Adrenal gland (tissue), 12 donors: ENCODE data around the gene CLCNKB. TPM values are rescaled to one million over a fixed set of nuclear protein-coding genes. Genes with fewer than 3 reads are reported as not detected.

Source experiments
- DNase-seq, 7 donors: peaks; one replicate each; pipeline ENCODE4 v3.0.0-alpha.2; 2019 to 2020
- H3K27ac ChIP-seq, 5 donors: fragments of 200-600 bp; sonication (generic) in 4 of 5; 1 replicate in 3 of 5; 2 replicates in 2 of 5; pipeline versions ENCODE4 v1.5.1 to v1.8.0; 2016 to 2020; ENCODE audit warnings: mild to moderate bottlenecking in 1 of 5
- H3K27me3 ChIP-seq: fragments of 200-600 bp; 2 replicates; pipeline ENCODE4 v1.8.0; 2021
- H3K36me3 ChIP-seq, 2 donors: fragments of 200-600 bp; replicated peaks in 1 of 2; 1 replicate in 1 of 2; 2 replicates in 1 of 2; pipeline versions ENCODE4 v1.5.1 to v1.8.0; 2018 to 2022
- H3K4me1 ChIP-seq, 2 donors: fragments of 200-600 bp; replicated peaks in 1 of 2; 1 replicate in 1 of 2; 2 replicates in 1 of 2; pipeline versions ENCODE4 v1.5.1 to v1.8.0; 2018 to 2021
- H3K4me3 ChIP-seq, 4 donors: fragments of 200-600 bp; sonication (generic) in 3 of 4; one replicate each; pipeline ENCODE4 v1.5.1; 2016 to 2018
- H3K9me3 ChIP-seq, 3 donors: fragments of 200-600 bp; sonication (generic) in 1 of 3; replicated peaks in 1 of 3; 1 replicate in 2 of 3; 2 replicates in 1 of 3; pipeline versions ENCODE4 v1.5.1 to v1.8.0; 2016 to 2021
- POLR2A ChIP-seq, 2 donors: fragments of 450-650 bp; IDR thresholded peaks; one replicate each; pipeline ENCODE4 v1.6.1; 2017; ENCODE audit warnings: antibody characterized with exemption in 2 of 2, mild to moderate bottlenecking in 2 of 2, moderate library complexity in 1 of 2
- WGBS, 4 donors: extraction: QIAGEN DNeasy Blood & Tissue Kit in 2 of 4; methylation state at CpG; one replicate each; pipeline versions ENCODE4 v1.1.5 to v1.1.7; 2013 to 2017; 5-methylcytosine and 5-hydroxymethylcytosine counted together
- intact Hi-C, 2 donors: fragments of 100-400 bp; cut with DNase I; formaldehyde crosslinking; loops; one replicate each; pipeline versions ENCODE4 v1.14.1 to v1.15.0; 2022 to 2023
- polyA plus RNA-seq, 3 donors: library from polyadenylated mRNA; stranded (reverse); fragments of 200-250 nt in 2 of 3; fragments of 350-450 nt in 1 of 3; fragmentation: Illumina TruSeq in 1 of 3; extraction: RNeasy Lipid Tissue Mini Kit (QIAGEN cat#74804) in 1 of 3; gene quantifications; one replicate each; pipeline ENCODE4 v1.2.3, GENCODE V29; 2013 to 2014
- total RNA-seq, 9 donors: library from RNA; depleted of rRNA in 4 of 9; stranded (reverse); fragments of >200 nt in 4 of 9; fragments of 120-200 nt in 1 of 9; fragmentation: NEBNext Ultra II Directional in 1 of 9; extraction: Animal tissue kit (Norgen Biotek cat#: 25700) in 1 of 9; gene quantifications; one replicate each; pipeline versions ENCODE4 v1.1.0 to v1.2.4, GENCODE V29; 2013 to 2023
- TF ChIP-seq, protein P1 (sequence below), 6 experiments: fragments of 450-650 bp in 4 of 6; fragments of 200-600 bp in 2 of 6; sonication (generic) in 1 of 6; IDR thresholded peaks; 1 replicate in 5 of 6; 2 replicates in 1 of 6; pipeline versions ENCODE4 v1.5.1 to v1.8.0; 2016 to 2021; ENCODE audit warnings: antibody characterized with exemption in 6 of 6, mild to moderate bottlenecking in 2 of 6, moderate library complexity in 1 of 6
- donor health status: healthy with polysubstance abuse.
- donor health status: Bipolar disorder and iron deficiency.
- donor health status: DM: yes; HTN: yes; CAD: no.
- donor health status: DM: no; HTN: no; CAD: no.
- donor health status: DM: no; HTN: no; CAD: no.
- donor health status: DM: yes; HTN: yes; CAD: no.

CLCNKB gene
- total and polyA plus RNA-seq, 12 donors, result 0.67 to 9.9 (median 2.6) TPM

- Histone ChIP-seq H3K27ac (peak overlapping the region in 2 of 5 donors; percentile 75 to 83), H3K9me3 (no peaks in the 10 kb centered on the region), H3K4me1 (peaks cover 19 to 33% of the 10 kb centered on the region in 2 donors), H3K27me3 (no peaks in the 10 kb centered on the region), H3K36me3 (no peaks in the 10 kb centered on the region), H3K4me3 (no peak overlapping the region)
- no peak for DNase-seq
- intact Hi-C loops, result no loop called here
- 70 to 76% (median 73%) methylated on average over 9 to 13 of the region's 13 CpGs for WGBS, 4 donors
- TF ChIP-seq, protein P1, sequence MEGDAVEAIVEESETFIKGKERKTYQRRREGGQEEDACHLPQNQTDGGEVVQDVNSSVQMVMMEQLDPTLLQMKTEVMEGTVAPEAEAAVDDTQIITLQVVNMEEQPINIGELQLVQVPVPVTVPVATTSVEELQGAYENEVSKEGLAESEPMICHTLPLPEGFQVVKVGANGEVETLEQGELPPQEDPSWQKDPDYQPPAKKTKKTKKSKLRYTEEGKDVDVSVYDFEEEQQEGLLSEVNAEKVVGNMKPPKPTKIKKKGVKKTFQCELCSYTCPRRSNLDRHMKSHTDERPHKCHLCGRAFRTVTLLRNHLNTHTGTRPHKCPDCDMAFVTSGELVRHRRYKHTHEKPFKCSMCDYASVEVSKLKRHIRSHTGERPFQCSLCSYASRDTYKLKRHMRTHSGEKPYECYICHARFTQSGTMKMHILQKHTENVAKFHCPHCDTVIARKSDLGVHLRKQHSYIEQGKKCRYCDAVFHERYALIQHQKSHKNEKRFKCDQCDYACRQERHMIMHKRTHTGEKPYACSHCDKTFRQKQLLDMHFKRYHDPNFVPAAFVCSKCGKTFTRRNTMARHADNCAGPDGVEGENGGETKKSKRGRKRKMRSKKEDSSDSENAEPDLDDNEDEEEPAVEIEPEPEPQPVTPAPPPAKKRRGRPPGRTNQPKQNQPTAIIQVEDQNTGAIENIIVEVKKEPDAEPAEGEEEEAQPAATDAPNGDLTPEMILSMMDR (IDR thresholded peaks at IDR 0.05), result no peak
- no peak for TF ChIP-seq POLR2A (IDR thresholded peaks at IDR 0.05)
Observed at GRCh38 chr1:16067933-16068332, 24.4 kb downstream of the CLCNKB start.

GRCh38 chr1:16068356-16069270, 25.0 kb downstream of the CLCNKB start:
- Histone ChIP-seq H3K36me3 (no peaks in the 10 kb centered on the region), H3K9me3 (no peaks in the 10 kb centered on the region), H3K27me3 (no peaks in the 10 kb centered on the region), H3K4me1 (peaks cover 24 to 36% of the 10 kb centered on the region in 2 donors), H3K27ac (peak overlapping the region in 3 of 5 donors; percentile 57 to 83 (median 75)), H3K4me3 (no peak overlapping the region)
- intact Hi-C loops, result no loop called here
- 43 to 72% (median 49%) methylated on average over 5 to 11 of the region's 11 CpGs for WGBS, 4 donors
- TF ChIP-seq, protein P1 (IDR thresholded peaks at IDR 0.05), result no peak
- no peak for TF ChIP-seq POLR2A (IDR thresholded peaks at IDR 0.05)
- peak; percentile 80 to 95 (median 92) for DNase-seq

GRCh38 chr1:16070640-16071355, 27.2 kb downstream of the CLCNKB start:
- TF ChIP-seq, protein P1 (IDR thresholded peaks at IDR 0.05), result no peak
- TF ChIP-seq POLR2A (IDR thresholded peaks at IDR 0.05), result no peak
- Histone ChIP-seq H3K4me3 (no peak overlapping the region), H3K4me1 (peaks cover 32 to 47% of the 10 kb centered on the region in 2 donors), H3K9me3 (no peaks in the 10 kb centered on the region), H3K27ac (no peak overlapping the region), H3K27me3 (no peaks in the 10 kb centered on the region), H3K36me3 (no peaks in the 10 kb centered on the region)
- intact Hi-C loops, result no loop called here
- WGBS, 4 donors, result 88 to 99% (median 95%) methylated on average over 7 to 9 of the region's 9 CpGs
- DNase-seq, result no peak

DNA sequence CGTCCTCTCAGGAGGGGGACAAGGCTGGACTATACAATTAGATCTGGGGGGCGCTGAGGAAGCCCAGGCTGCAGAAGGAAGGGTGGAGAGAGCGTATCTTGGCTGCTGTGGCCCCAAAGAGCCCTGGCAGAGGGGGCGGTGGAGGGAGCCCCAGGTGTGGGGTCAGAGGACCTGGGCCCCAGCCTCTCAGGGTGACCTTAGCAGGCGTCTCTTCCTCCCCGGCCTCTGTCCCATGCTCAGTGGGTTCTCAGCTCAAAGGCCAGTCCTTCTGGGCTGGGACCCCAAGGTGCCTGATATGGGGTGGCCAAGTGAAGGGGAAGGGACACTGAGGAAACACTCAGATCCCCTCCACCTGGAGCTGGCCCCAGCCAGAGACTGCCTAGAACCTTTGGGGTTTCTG, 28.0 kb downstream of the CLCNKB start:
- Histone ChIP-seq H3K27me3 (no peaks in the 10 kb centered on the region), H3K27ac (no peak overlapping the region), H3K9me3 (no peaks in the 10 kb centered on the region), H3K4me1 (peaks cover 40 to 55% of the 10 kb centered on the region in 2 donors), H3K36me3 (no peaks in the 10 kb centered on the region), H3K4me3 (no peak overlapping the region)
- intact Hi-C loops, result no loop called here
- TF ChIP-seq, protein P1 (IDR thresholded peaks at IDR 0.05), result no peak
- TF ChIP-seq POLR2A (IDR thresholded peaks at IDR 0.05), result no peak
- no peak for DNase-seq
- WGBS, 4 donors, result 91 to 96% (median 94%) methylated on average over 5 to 6 of the region's 6 CpGs
